Bronchial epithelial cell (primary cell): ENCODE measurements around the gene TSPYL1. TPM values are rescaled to one million over a fixed set of nuclear protein-coding genes. Genes with fewer than 3 reads are reported as not detected.

Experiments
- DNase-seq: peaks from one replicate; pipeline ENCODE4 v3.0.0-alpha.2; 2010; ENCODE audit warnings: low read depth
- FAIRE-seq: peaks from 2 replicates; lab custom pipeline; 2011; peaks lifted over from hg19 to GRCh38; lab: Jason Lieb, UNC
- H3K27me3 ChIP-seq: 2 replicates; pipeline ENCODE4 v1.5.1; 2011; ENCODE audit warnings: low read length; ENCODE audit not compliant: control insufficient read depth, insufficient read depth
- H3K36me3 ChIP-seq: 2 replicates; pipeline ENCODE4 v1.5.1; 2011; ENCODE audit warnings: low read length; ENCODE audit not compliant: control insufficient read depth, insufficient read depth
- H3K4me3 ChIP-seq: 2 replicates; pipeline ENCODE4 v1.5.1; 2011; ENCODE audit warnings: mild to moderate bottlenecking, low read depth, low read length, control low read depth
- total RNA-seq: library from RNA; depleted of rRNA; stranded (reverse); fragments of >200 nt; gene quantifications from 2 replicates; pipeline ENCODE4 v1.2.1, GENCODE V29; 2014
- TF ChIP-seq, protein P1 (sequence below): IDR thresholded peaks from 2 replicates; pipeline ENCODE4 v1.5.1; 2011; ENCODE audit warnings: mild to moderate bottlenecking, moderate library complexity, low read length, control low read depth, inconsistent platforms; ENCODE audit not compliant: insufficient read depth, severe bottlenecking

Gene TSPYL1
- total RNA-seq, 1 donor from 2014 or later = 72.4 TPM

DNA sequence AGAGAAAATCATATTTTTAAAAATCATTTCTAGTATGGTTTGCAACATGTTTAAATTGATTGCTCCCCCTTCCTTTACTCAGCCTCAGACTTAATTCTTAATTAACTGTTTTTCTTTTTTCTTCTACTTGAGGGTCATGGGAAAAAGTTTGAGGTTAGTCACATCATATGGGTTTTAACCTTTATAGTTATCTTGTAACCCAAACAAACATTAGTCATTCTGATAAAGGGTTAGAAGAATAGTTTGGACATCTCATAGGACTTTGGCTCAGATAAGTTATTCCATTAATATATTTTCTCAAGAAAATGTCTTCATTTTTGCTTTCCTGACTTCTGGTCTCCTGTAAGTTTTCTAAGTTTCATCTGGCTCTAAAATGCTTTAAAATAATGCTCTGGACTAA, 34.5 kb upstream of the TSPYL1 start:
- TF ChIP-seq, protein P1, sequence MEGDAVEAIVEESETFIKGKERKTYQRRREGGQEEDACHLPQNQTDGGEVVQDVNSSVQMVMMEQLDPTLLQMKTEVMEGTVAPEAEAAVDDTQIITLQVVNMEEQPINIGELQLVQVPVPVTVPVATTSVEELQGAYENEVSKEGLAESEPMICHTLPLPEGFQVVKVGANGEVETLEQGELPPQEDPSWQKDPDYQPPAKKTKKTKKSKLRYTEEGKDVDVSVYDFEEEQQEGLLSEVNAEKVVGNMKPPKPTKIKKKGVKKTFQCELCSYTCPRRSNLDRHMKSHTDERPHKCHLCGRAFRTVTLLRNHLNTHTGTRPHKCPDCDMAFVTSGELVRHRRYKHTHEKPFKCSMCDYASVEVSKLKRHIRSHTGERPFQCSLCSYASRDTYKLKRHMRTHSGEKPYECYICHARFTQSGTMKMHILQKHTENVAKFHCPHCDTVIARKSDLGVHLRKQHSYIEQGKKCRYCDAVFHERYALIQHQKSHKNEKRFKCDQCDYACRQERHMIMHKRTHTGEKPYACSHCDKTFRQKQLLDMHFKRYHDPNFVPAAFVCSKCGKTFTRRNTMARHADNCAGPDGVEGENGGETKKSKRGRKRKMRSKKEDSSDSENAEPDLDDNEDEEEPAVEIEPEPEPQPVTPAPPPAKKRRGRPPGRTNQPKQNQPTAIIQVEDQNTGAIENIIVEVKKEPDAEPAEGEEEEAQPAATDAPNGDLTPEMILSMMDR = no peak
- H3K36me3 ChIP-seq = no peaks in the 10 kb centered on the region
- DNase-seq (peak; percentile 3), FAIRE-seq (no peak)
- no peaks in the 10 kb centered on the region for H3K27me3 ChIP-seq
- no peak overlapping the region for H3K4me3 ChIP-seq

DNA sequence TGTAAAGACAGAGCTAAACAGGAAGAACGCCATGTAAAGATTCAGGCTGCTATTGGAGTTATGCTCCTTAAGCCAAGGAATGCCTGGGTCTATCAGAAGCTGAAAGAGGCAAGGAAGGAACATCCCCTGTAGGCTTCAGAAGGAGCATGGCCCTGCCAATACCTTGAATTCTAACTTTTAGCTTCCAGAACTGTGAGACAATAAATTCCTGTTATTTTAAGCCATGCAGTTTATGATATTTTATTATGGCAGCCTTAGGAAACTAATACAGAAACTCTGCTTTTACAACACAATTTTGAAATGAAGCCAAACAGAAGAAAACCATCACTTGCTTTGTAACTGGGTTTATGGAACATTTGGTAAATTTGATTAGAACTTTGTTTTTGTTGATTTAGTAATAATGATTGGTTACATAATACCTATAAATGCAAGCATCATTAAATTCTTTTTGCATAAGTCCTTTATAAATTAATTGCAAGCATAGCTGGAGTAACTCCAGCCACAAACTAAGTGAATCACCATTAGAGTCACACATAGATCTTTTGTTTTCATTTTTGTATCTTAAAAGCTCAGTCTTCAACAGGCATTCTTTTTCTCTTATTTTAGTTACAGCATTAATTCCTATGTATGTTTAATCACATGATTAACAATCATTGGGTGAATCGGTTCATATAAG, 33.5 kb upstream of the TSPYL1 start:
- H3K36me3 ChIP-seq = no peaks in the 10 kb centered on the region
- DNase-seq = peak; percentile 17
- H3K27me3 ChIP-seq = no peaks in the 10 kb centered on the region
- no peak for FAIRE-seq
- TF ChIP-seq, protein P1 = no peak
- H3K4me3 ChIP-seq = no peak overlapping the region

DNA sequence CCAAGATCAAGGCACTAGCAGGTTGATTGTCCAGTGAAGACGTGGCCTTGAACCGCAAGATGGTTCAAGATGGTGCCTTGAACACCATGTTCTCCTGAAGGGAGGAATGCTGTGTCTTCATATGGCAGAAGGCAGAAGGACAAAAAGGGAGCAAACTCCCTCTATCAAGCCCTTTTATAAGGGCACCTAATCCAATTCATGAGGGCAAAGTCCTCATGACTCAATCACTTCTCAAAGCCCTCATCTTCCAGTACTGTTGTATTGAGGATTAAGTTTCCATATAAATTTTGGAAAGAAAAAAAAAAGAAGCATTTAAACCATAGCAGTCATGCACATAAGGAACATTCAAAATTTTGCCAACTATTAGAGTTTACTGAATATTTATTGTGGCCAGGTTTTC, 29.9 kb upstream of the TSPYL1 start:
- H3K27me3 ChIP-seq = no peaks in the 10 kb centered on the region
- no peak overlapping the region for H3K4me3 ChIP-seq
- FAIRE-seq = no peak
- TF ChIP-seq, protein P1 = no peak
- no peak for DNase-seq
- H3K36me3 ChIP-seq = no peaks in the 10 kb centered on the region

DNA sequence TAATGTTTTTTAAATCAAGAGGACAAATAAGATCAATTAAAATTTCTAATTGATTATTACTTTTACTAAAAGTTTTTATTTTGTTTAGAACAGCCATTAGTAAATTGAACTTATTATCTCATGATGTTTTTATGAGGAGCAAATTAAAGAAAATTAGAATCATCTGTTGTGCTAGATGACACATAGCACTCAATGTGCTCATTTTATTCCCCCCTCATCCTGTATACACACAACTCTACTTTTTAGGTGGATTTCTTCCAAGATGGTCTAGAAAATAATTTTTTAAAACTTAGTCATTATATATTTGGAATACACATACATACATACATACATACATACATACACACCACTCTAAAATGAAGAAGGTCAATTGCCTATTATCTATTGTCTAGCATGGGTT, 29.3 kb upstream of the TSPYL1 start:
- no peak for DNase-seq
- TF ChIP-seq, protein P1 = no peak
- Histone ChIP-seq H3K36me3 (no peaks in the 10 kb centered on the region), H3K27me3 (no peaks in the 10 kb centered on the region), H3K4me3 (no peak overlapping the region)
- FAIRE-seq = no peak

DNA sequence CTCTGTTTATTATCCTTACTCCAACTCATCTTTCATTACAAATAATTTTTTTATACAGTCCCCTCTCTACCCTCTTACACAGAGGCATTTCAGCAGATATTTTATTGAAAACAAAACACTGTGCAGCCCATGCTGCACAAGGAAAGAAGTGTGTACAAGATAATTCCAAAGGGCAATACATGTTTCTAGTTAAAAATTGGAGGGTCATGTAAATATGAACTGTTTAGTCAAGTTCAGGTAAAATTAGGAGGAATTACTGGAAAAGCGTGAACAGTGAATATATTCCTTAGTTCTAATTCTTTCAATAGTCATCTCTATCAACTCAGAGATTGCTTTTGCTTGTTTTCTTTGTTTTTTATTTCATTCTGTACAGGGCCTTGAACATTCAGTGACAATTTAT, 27.9 kb upstream of the TSPYL1 start:
- DNase-seq (no peak), FAIRE-seq (no peak)
- H3K4me3 ChIP-seq = no peak overlapping the region
- TF ChIP-seq, protein P1 = no peak
- H3K36me3 ChIP-seq = no peaks in the 10 kb centered on the region
- H3K27me3 ChIP-seq = no peaks in the 10 kb centered on the region

DNA sequence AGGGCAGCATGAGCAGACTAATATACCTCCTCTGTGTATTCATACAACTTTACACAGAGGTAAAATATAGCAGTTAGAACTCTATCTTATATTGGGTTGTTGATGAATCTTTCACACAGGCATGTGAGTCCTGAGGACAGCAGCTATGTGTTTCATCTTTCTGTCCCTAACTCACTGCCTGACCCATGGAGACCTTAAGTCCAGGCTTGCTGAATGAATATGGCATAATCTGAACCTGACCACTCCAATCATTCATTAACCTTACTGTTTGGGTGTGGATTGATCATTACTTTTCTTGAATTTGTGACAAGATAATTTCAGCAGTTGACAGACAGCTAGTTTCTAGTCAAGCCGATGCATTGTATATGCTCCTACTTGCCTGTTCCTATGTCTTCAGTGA, 27.3 kb upstream of the TSPYL1 start:
- TF ChIP-seq, protein P1 = no peak
- DNase-seq (no peak), FAIRE-seq (peak; percentile 18)
- no peaks in the 10 kb centered on the region for H3K27me3 ChIP-seq
- no peaks in the 10 kb centered on the region for H3K36me3 ChIP-seq
- H3K4me3 ChIP-seq = no peak overlapping the region
